WTC11 (cell line): ENCODE data around the gene COX6B2.

Source experiments
- CREB1 ChIP-seq: sonication (generic); formaldehyde crosslinking; IDR thresholded peaks from 2 replicates; pipeline ENCODE4 v1.8.0; 2023; ENCODE audit warnings: mild to moderate bottlenecking, missing genetic modification reagents
- NFE2L1 ChIP-seq: sonication (generic); formaldehyde crosslinking; IDR thresholded peaks from 2 replicates; pipeline ENCODE4 v1.8.1; 2023; ENCODE audit warnings: missing genetic modification reagents
- NR2C2 ChIP-seq: sonication (generic); formaldehyde crosslinking; IDR thresholded peaks from 2 replicates; pipeline ENCODE4 v1.8.0; 2022; ENCODE audit warnings: mild to moderate bottlenecking, missing genetic modification reagents
- NR3C1 ChIP-seq: sonication (generic); formaldehyde crosslinking; conservative IDR thresholded peaks from 2 replicates; pipeline ENCODE4 v1.8.1; 2023; ENCODE audit warnings: low read depth, mild to moderate bottlenecking, missing genetic modification reagents
- PRDM15 ChIP-seq: sonication (generic); formaldehyde crosslinking; IDR thresholded peaks from 2 replicates; pipeline ENCODE4 v1.8.0; 2022; ENCODE audit warnings: missing genetic modification reagents
- RELA ChIP-seq: sonication (generic); formaldehyde crosslinking; IDR thresholded peaks from 2 replicates; pipeline ENCODE4 v1.8.1; 2022; ENCODE audit warnings: missing genetic modification reagents, mild to moderate bottlenecking, borderline replicate concordance
- SMAD3 ChIP-seq: sonication (generic); formaldehyde crosslinking; IDR thresholded peaks from 2 replicates; pipeline ENCODE4 v1.8.0; 2022; ENCODE audit warnings: missing genetic modification reagents, mild to moderate bottlenecking, borderline replicate concordance
- TF ChIP-seq, protein P1 (sequence below): fragments of 200-600 bp; IDR thresholded peaks from 2 replicates; pipeline ENCODE4 v1.8.0; 2022; ENCODE audit warnings: antibody characterized with exemption
- TF ChIP-seq, protein P2 (sequence below): sonication (generic); formaldehyde crosslinking; IDR thresholded peaks from 2 replicates; pipeline ENCODE4 v1.8.0; 2023; ENCODE audit warnings: mild to moderate bottlenecking, missing genetic modification reagents

DNA sequence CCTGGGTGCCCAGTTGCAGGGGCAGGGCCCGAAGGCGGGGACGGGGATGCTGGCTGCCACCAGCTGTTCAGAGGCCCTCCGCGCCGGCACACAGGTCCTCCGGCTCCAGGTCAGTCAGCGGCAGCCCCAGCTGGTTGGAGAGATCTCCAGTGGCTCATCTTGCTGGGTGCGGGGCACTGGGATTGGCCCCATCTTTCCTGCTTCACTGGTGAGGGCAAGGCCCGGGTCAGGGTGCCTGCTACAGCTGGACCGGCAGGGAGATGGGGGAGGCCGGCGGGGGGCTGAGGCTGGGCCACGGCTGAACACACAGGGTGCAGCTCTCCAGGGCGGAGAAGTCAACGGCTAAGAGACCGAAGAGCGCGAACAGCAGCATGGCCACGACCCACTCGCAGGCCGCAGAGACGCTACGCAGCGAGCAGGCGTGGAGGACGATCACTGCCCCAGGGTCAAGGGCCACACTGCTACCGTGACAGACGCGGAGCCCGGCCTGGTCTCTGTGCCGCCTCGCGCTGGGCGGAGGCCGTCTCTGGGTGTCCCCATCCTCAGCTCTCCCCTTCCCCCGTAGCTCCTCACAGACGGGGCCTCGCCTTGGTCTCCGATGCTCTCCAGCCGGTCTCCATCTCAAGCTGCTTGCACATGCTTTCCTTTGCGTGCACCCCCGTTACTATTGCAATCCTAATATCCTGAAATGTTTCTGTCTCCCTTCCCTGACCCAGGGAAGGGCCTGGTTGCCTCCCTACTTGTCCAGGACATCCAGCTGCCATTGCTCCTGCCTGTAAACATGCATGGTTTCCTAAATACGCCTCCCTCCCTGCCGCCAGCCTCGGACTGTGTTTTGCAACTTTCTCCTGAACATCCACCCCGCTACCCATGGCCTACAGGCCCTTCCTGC lies 41.7 kb downstream of the COX6B2 start:
- TF ChIP-seq NR3C1 = no peak
- no peak for TF ChIP-seq RELA (CRISPR knock-in tag)
- TF ChIP-seq, protein P1, sequence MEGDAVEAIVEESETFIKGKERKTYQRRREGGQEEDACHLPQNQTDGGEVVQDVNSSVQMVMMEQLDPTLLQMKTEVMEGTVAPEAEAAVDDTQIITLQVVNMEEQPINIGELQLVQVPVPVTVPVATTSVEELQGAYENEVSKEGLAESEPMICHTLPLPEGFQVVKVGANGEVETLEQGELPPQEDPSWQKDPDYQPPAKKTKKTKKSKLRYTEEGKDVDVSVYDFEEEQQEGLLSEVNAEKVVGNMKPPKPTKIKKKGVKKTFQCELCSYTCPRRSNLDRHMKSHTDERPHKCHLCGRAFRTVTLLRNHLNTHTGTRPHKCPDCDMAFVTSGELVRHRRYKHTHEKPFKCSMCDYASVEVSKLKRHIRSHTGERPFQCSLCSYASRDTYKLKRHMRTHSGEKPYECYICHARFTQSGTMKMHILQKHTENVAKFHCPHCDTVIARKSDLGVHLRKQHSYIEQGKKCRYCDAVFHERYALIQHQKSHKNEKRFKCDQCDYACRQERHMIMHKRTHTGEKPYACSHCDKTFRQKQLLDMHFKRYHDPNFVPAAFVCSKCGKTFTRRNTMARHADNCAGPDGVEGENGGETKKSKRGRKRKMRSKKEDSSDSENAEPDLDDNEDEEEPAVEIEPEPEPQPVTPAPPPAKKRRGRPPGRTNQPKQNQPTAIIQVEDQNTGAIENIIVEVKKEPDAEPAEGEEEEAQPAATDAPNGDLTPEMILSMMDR = no peak
- TF ChIP-seq NFE2L1 (CRISPR knock-in tag) = no peak
- TF ChIP-seq PRDM15 = no peak
- TF ChIP-seq, protein P2, sequence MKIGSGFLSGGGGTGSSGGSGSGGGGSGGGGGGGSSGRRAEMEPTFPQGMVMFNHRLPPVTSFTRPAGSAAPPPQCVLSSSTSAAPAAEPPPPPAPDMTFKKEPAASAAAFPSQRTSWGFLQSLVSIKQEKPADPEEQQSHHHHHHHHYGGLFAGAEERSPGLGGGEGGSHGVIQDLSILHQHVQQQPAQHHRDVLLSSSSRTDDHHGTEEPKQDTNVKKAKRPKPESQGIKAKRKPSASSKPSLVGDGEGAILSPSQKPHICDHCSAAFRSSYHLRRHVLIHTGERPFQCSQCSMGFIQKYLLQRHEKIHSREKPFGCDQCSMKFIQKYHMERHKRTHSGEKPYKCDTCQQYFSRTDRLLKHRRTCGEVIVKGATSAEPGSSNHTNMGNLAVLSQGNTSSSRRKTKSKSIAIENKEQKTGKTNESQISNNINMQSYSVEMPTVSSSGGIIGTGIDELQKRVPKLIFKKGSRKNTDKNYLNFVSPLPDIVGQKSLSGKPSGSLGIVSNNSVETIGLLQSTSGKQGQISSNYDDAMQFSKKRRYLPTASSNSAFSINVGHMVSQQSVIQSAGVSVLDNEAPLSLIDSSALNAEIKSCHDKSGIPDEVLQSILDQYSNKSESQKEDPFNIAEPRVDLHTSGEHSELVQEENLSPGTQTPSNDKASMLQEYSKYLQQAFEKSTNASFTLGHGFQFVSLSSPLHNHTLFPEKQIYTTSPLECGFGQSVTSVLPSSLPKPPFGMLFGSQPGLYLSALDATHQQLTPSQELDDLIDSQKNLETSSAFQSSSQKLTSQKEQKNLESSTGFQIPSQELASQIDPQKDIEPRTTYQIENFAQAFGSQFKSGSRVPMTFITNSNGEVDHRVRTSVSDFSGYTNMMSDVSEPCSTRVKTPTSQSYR (CRISPR knock-in tag) = no peak
- TF ChIP-seq SMAD3 = no peak
- TF ChIP-seq CREB1 (CRISPR knock-in tag) = no peak
- TF ChIP-seq NR2C2 (CRISPR knock-in tag) = no peak
